GM06990 (cell line): ENCODE measurements around the gene DMPK.

Experiments
- DNase-seq: peaks from one replicate; pipeline ENCODE4 v3.0.0-alpha.2; 2011; ENCODE audit not compliant: insufficient read length; ENCODE audit errors: extremely low read depth
- H3K27me3 ChIP-seq: replicated peaks from 2 replicates; pipeline ENCODE4 v1.6.0; 2011; ENCODE audit warnings: low read length; ENCODE audit not compliant: control insufficient read depth, insufficient read depth
- H3K36me3 ChIP-seq: 2 replicates; pipeline ENCODE4 v1.5.1; 2011; ENCODE audit warnings: low read length; ENCODE audit not compliant: control insufficient read depth, insufficient read depth
- H3K4me3 ChIP-seq: replicated peaks from 2 replicates; pipeline ENCODE4 v1.5.1; 2011; ENCODE audit warnings: low read depth, mild to moderate bottlenecking, control low read depth, low read length
- CTCF ChIP-seq: IDR thresholded peaks from 2 replicates; pipeline ENCODE4 v1.5.1; 2011; ENCODE audit warnings: low read length, control low read depth, mild to moderate bottlenecking, inconsistent platforms; ENCODE audit not compliant: insufficient read depth, poor library complexity, severe bottlenecking

The DMPK gene

GRCh38 chr19:45822716-45823115 is 40.4 kb upstream of the DMPK start:
- Histone ChIP-seq H3K27me3 (no peaks in the 10 kb centered on the region), H3K36me3 (peaks cover 55% of the 10 kb centered on the region), H3K4me3 (no peak overlapping the region)
- TF ChIP-seq CTCF: no peak
- DNase-seq: no peak

GRCh38 chr19:45821570-45821969 is 39.3 kb upstream of the DMPK start:
- no peak for TF ChIP-seq CTCF
- H3K36me3 ChIP-seq: peaks cover 47% of the 10 kb centered on the region

GRCh38 chr19:45821103-45821521 is 38.8 kb upstream of the DMPK start:
- Histone ChIP-seq H3K36me3 (peaks cover 45% of the 10 kb centered on the region), H3K4me3 (no peak overlapping the region), H3K27me3 (no peaks in the 10 kb centered on the region)
- DNase-seq: no peak
- TF ChIP-seq CTCF: no peak

More at GRCh38 chr19:45821570-45821969, 39.3 kb upstream of the DMPK start:
- no peak for DNase-seq
- Histone ChIP-seq H3K4me3 (no peak overlapping the region), H3K27me3 (no peaks in the 10 kb centered on the region)

GRCh38 chr19:45820413-45821102 is 38.3 kb upstream of the DMPK start:
- peaks cover 40% of the 10 kb centered on the region for H3K36me3 ChIP-seq
- no peak for TF ChIP-seq CTCF
- no peak for DNase-seq
- H3K4me3 ChIP-seq: no peak overlapping the region
- no peaks in the 10 kb centered on the region for H3K27me3 ChIP-seq

GRCh38 chr19:45819769-45820168 is 37.5 kb upstream of the DMPK start:
- H3K27me3 ChIP-seq: no peaks in the 10 kb centered on the region
- TF ChIP-seq CTCF: no peak
- H3K4me3 ChIP-seq: no peak overlapping the region
- H3K36me3 ChIP-seq: peaks cover 32% of the 10 kb centered on the region
- DNase-seq: no peak

- Histone ChIP-seq H3K4me3 (no peak overlapping the region), H3K36me3 (peaks cover 23% of the 10 kb centered on the region), H3K27me3 (no peaks in the 10 kb centered on the region)
- no peak for TF ChIP-seq CTCF
- no peak for DNase-seq
Measured at GRCh38 chr19:45817725-45818301, 35.5 kb upstream of the DMPK start.
